Measurements from ENCODE around the gene MRC2.
A peak's percentile ranks its signal among the peaks of the same experiment; 100 is the strongest.
"Not testable (repeated sequence)": the region's sequence is repeated elsewhere in the genome, so short reads cannot be mapped to it uniquely, and the experiment has no call there.

MRC2 gene

DNA sequence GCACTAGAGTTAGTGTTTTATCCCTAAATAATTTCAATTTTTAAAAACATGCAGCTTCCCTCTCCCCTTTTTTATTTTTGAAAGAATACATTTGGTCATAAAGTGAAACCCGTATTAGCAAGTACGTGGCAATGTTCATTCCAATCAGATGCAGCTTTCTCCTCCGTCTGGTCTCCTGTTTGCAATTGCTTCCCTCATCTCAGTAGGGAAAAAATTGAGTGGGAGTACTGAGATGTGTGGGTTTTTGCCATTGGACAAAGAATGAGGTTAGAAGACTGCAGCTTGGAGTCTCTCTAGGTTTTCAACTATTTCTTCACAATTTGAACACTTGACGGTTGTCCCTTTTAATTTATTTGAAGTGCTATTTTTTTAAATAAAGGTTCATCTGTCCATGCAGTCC, 14.4 kb upstream of the MRC2 start:
- DNase-seq, result not testable (repeated sequence)

DNA sequence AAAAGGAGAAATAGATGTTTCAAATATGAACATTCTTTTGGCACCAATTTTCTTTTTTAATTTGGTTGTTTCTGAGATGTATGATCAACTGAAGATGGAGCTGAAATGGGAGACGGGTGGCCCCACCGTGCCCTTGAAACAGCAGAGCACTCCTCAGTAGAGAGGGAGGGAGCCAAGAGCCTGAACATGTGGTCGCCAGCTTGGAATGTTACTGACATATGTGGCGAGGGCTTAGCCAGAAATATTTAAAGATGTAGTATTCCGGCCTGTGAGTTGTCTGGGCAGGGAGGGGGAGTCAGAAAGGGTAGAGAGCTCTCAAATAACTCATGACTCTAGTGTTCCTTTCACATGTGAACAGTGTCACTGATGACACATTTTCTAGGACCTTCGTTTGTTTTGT, 13.3 kb upstream of the MRC2 start:
- peak; percentile 78 for DNase-seq

- DNase-seq, result no peak
These were observed 12.0 kb upstream of the MRC2 start for GRCh38 chr17:62615503-62615902.

- no peak for DNase-seq
These were observed 10.2 kb upstream of the MRC2 start for GRCh38 chr17:62616993-62617893.

- DNase-seq, result no peak
These were observed 9.5 kb upstream of the MRC2 start for GRCh38 chr17:62617894-62618472.

GRCh38 chr17:62618647-62619416, 8.6 kb upstream of the MRC2 start:
- DNase-seq, result no peak

GRCh38 chr17:62619417-62620155, 7.9 kb upstream of the MRC2 start:
- no peak for DNase-seq

DNA sequence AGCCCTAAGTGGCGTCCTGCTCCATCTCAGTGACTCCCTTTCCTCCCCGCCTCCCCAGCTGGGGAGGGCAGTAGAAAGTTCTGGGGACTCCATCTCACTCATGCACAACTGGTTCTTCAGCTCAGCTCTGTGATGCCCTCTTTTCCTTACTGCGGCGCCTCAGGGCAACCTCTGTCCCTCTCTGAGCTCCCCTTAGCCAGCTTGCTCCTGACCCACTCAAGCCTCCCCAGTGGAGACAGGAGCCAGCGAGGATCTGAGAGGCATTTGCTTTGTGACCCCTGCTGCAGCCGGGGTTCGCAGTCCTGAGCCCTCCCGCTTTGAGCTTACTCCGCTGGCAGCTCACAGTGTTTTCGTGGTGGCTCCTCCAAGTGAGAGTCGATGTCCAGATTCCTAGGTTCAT, 6.2 kb upstream of the MRC2 start:
- no peak for DNase-seq

DNA sequence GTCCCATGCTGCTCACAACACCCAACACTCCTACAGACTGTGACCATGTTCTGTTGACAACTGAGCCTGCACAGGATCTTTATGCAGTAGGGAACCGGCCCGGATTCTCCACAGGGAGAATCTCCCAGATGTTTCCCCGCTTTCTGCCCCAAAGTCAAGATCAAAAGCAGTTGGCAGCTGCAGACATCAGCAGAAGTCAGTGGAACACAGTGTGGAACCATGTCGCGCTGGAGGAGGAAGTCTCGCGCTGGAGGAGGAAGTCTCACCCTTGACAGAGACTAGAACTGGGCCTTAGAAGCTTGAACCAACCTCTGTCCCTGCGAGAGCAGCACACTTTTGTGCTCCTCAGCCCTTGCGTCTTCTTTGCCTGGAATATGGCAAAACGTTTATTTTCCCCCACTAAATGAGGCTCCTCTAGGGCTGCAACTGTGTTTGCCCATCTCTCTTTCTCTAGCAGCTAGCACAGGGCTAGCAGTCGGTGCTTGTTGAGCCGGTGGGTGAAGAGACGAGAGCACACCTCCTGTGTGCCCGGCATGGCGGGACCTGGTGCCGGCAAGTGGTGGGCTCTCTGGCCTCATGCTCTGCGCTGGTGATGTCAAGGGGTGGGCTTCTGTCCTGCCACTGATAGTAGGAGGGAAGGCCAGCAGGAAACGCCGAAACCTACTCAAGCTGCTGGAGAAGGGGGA, 2.1 kb upstream of the MRC2 start:
- DNase-seq, result no peak

GRCh38 chr17:62625870-62626200, 1.6 kb upstream of the MRC2 start:
- no peak for DNase-seq

GRCh38 chr17:62626719-62627218, 701 bp upstream of the MRC2 start:
- no peak for DNase-seq

- no peak for DNase-seq
These were observed 599 bp downstream of the MRC2 start for GRCh38 chr17:62627904-62628633.

- no peak for DNase-seq
These were observed 1.5 kb downstream of the MRC2 start for GRCh38 chr17:62628831-62629555.

GRCh38 chr17:62629556-62630364, 2.3 kb downstream of the MRC2 start:
- no peak for DNase-seq

GRCh38 chr17:62630365-62631085, 3.1 kb downstream of the MRC2 start:
- no peak for DNase-seq

- no peak for DNase-seq
These were observed 3.8 kb downstream of the MRC2 start for GRCh38 chr17:62631086-62631935.

DNA sequence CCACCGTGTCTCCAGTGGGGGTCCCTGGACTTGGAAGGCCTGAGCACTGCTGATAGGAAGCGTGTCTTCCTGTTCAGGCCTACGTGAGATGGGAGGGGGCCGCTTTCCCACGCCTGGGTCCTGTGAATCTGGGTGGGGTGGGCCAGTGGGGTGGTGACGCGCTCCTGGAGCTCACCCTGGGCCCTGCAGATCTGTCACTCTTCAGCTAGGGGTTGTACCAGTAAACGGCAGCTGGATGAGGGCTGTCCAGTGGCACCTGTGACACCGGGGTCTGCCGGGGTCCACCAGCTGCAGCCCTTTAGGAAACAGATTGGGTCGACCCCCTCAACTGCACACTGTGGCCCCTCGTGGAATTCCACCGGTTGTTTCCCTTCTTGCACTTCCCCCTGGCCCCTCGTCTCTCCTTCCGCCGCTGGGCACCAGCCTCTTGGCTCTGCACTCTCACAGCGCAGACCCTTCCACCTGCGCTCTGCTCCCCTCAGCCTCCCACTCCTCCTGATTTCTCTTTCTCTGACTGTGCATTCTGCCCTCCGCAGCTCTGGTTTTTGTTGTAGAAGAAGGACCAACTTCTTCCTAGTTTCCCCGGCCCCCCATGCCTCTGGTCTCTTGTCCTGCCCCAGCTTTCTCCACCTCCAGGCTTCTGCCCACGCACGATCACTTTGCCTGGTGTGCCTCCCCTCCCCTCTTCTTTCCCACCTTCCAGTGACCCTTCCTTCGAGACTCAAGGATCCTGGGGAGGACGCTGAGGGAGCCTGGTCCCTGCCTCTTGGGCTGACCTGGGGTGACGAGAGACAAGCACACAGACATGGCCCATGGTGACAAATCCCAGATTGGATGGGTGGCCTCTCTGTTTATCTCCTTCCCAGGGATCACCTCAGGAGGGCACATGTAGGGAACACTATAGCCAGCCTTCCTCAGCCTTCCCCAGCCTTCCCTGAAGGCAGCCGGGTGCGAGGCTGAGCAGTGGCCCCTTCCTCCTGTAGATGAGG, 4.8 kb downstream of the MRC2 start:
- DNase-seq, result no peak

Data from NCI-H524 treated with DMSO at 0.1 percent for 48 hours (cell line).